GM19467 (cell line): ENCODE data around the gene SLC30A1.
"Not testable (repeated sequence)": the region's sequence is repeated elsewhere in the genome, so short reads cannot be mapped to it uniquely, and the experiment has no call there.

Experiments used
- ATAC-seq: cut with Tn5 transposase; IDR thresholded peaks from one replicate; pipeline ENCODE4 v1.9.1; 2021; ENCODE audit warnings: mild to moderate bottlenecking, moderate library complexity; ENCODE audit not compliant: unreplicated experiment

SLC30A1 gene

GRCh38 chr1:211586538-211586937, 7.6 kb upstream of the SLC30A1 start:
- ATAC-seq: no peak

DNA sequence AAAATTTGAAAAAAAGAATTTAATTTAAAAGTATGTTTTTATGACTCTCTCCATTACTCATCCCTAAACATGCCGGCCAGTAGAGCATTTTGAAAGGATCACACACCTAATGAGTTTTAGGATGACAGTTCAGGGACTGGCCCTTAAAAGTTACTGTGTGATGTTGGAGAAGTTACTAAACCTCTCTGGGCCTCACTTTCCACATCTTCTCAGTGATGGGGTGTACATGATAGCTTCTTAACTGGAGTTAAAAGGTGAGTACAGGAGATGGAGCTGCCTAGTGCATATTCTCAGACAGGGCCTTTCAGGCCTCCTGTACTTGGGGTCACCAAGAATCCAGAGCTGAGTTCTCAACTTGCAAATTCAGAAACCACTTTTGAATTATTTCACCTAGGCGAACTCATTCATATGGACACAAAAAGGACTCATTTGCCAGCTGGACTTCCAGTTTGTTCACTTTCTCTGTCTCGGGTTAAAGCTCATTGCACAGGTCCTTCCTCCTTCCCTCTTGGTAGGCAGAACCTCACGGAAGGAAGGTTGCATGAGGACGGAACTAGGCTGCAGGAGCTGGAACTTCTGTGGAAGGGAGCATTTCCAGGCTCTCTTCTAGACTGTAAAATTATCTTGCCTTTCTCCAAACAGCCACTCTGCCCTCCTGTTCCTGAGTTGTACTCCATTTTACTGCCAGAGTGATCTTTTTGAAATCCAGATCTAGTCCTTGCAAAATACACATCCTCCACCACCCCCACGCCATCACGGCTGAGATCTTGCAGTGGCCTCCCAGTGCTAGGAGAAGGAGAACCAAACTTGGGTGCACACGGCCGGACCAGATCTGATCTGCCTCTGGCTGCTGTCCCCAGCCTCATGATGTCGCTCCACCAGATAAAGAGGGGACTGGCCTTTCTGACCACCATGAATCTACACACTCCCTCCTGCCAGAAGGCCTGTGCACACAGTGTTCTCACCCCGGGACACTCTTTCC, 4.3 kb upstream of the SLC30A1 start:
- ATAC-seq: no peak

GRCh38 chr1:211581526-211581925, 2.6 kb upstream of the SLC30A1 start:
- ATAC-seq: no peak

- ATAC-seq: no peak
Observed at GRCh38 chr1:211580303-211580687, 1.3 kb upstream of the SLC30A1 start.

GRCh38 chr1:211579440-211580302, 710 bp upstream of the SLC30A1 start:
- peak; percentile 26 for ATAC-seq

- ATAC-seq: peak; percentile 39
Observed at GRCh38 chr1:211577819-211578639, 932 bp downstream of the SLC30A1 start.

DNA sequence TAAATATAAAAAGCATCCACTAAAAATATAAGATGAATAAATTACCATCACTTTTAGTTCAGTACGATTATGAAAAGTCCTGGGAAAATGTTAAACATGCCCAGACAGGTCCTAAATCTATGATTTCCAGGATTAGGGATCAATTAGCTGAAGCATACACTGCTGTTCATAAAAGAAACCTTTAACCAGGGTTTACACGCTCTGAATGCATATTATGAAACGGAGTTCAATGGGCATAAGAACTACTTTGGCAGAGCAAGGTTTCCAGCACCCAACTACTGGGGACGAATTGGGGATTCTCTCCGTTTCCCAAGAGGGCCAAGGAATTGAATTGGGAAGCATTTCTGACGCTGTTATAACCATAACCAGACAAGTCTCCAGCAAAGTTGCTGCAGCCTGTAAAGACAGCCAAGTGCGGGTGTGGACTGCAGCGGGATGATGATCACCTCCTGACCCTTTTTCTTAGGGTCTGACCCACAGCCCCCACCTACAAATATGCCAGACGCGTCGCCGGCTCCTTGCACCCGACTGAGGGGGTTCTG, 1.6 kb downstream of the SLC30A1 start:
- ATAC-seq: no peak

DNA sequence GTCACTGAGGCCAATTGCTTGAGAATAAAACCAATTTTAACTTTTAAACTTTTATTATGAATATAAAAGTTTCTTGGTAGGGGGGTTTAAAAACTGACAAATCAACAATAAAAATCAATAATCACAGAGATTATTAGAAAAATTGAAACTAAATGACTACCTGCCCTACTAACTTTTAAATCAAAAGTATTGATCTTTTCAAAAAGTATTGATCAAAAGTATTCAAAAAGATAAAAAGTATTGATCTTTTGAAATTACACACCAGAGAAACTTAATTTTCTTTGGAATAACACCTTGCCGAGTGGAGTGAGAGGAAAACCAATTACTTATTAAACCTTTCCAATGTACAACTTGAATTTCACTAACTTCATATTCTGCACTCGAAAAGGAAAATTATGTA, 2.2 kb downstream of the SLC30A1 start:
- ATAC-seq: no peak

GRCh38 chr1:211574705-211575104, 4.3 kb downstream of the SLC30A1 start:
- no peak for ATAC-seq

GRCh38 chr1:211571998-211572397, 7.0 kb downstream of the SLC30A1 start:
- no peak for ATAC-seq

DNA sequence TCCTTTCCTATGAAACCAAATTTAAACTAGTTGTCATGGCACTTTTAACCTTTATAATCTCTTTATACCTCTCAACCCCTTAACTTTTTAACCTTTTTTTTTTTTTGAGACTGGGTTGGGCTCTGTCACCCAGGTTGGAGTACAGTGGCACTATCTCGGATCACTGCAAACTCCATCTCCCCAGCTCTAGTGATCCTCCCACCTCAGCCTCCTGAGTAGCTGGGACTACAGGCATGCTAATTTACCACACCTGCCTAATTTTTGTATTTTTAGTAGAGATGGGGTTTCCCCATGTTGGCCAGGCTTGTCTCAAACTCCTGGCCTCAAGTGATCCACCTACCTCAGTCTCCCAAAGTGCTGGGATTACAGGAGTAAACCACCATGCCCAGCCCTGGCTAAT, 8.6 kb downstream of the SLC30A1 start:
- not testable (repeated sequence) for ATAC-seq

DNA sequence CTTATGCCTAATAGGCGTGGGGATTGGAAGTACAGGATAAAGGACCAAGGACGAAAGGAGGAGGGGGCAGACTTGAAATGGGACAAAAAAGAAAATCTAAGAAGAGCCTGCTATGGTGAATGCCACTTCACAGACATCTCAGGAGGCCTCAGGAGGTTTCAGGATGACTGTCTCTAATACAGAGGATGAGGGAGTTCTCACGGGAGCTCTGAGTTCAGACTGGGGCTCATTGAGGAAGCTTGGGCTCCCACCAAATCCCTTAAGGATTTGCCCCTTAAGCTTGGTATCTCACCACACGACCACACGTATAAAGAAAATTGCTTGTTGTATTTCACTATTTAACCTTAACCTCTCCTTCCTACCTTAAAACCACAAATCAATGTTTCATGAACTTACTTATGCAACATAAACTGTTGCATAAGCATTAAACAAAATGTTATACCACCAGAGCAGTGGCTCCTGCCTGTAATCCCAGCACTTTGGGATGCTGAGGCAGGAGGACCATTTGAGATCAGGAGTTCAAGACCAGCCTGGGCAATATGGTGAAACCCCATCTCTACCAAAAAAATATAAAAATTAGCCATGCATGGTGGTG, 12.4 kb downstream of the SLC30A1 start:
- no peak for ATAC-seq

DNA sequence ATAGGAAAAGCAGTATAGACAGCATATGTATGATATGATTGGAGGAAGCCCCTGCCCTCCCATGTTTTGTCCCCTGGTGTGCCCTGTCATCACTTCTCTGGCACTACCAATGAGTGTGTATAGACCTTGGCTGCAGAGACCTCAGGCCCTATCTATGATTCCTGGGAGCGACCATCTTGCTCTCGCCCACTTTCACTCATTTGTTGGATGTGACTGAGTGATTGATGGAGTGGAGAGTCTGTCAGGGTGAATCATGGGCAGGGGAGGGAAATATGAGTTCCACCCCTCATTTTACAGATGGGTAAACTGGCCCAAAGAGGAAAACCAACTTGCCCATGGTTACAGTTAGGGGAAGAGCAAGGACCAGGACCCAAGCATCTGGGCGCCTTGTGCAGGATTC, 14.9 kb downstream of the SLC30A1 start:
- ATAC-seq: no peak

DNA sequence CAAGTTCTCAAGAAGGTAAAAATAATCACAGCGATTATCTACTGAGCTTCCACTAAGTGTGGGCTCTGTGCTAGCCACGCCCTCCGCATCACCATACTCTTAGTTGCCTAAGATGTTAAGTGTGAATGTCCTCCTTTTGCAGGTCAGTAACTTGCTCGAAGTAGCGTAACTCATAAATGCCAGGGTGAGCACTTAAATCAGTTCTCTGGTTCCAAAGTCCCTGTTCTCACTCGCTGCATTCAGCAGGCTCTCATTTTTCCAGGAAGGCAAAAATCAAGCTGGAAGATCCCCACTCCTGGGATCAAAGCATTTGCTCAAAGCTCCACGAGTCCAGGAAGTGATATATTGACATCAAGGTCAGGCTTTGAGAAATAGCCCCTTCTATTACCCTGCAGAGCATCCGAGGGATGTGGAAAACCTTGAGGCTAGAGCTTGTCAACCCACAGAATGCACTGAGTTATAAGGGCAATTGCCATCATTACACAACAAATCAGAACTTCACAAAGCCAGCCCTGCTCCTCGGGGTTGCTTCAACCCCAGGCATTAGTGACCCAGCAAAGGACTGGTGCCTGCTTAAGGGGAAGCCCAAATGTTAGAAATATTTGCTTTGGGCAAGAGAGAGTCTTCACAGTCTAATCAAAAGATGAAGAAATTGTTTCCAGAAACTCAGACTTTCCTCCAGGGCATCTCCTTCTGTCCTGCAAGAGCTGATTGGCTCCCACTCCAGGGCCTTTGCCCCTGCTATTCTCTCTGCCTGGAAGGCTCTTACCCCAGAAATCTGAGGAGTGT, 19.5 kb downstream of the SLC30A1 start:
- no peak for ATAC-seq

DNA sequence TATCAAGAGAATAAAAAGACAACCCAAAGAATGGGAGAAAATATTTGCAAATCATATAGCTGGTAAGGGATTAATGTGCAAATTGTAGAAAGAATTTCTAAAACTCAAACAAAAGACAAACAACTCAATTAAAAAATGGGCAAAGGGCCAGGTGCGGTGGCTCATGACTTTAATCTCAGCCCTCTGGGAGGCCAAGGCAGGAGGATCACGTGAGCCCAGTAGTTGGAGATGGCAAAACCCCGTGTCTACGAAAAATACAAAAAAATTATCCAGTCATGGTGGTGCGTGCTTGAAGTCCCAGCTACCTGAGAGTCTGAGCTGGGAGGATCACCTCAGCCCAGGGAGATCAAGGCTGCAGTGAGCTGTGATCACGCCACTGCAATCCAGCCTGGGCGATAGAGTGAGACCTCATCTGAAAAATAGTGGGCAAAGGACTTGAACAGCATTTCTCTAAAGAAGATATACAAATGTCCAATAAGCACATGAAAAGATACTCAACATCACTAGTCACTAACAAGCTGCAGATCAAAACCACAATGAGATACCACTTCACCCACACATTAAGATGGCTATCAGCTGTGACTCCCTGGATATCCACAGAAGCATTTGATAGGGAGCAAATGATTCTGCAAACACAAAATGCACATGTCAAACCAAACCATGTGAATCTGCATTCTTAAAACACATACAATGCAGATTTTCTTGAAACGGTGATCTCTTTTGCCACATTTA, 20.9 kb downstream of the SLC30A1 start:
- ATAC-seq: no peak

- no peak for ATAC-seq
Observed at GRCh38 chr1:211553549-211553948, 25.4 kb downstream of the SLC30A1 start.

DNA sequence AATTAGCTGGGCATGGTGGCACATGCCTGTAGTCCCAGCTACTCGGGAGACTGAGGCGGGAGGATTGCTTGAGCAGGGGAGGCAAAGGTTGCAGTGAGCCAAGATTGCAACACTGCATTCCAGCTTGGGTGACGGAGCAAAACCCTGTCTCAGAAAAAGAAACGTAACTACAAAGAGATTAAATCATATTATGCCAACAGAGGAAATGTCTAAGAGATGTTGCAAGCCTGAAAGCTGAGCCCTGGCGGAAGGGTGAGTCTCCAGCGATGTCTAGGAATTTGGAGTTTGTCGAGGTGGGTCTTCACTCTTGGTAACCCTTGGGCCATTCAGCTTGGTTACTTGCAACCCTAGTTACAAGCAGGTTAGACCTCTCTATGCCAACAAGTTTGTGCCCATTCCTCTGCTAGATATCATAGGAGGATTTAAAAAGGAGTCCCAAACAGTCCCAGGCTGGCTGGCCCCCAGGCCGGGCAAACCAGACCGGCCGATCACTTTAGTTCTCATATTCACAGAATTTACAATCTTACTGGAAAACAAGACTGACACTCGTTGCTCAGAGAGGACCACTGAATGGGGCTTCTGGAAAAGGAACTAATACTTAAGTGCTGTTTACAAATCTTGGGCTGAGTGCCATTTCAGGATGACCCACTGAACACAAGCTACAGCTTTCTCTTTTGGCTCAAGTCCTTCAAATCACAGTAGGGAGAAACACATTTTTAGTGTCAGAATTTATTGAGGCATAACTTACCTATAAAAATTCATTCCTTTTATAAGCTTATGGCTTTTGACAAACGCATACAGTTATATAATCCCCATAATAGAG, 27.1 kb downstream of the SLC30A1 start:
- ATAC-seq: no peak
